SH-SY5Y (cell line): ENCODE measurements around the gene SLC9A5.

Experiments used
- GATA2 ChIP-seq: IDR thresholded peaks from 2 replicates; pipeline ENCODE4 v1.6.1; 2011; ENCODE audit warnings: mild to moderate bottlenecking, low read depth, low read length
- GATA3 ChIP-seq: IDR thresholded peaks from 2 replicates; pipeline ENCODE4 v1.6.1; 2011; ENCODE audit warnings: low read depth, mild to moderate bottlenecking, low read length, moderate library complexity

Gene SLC9A5

GRCh38 chr16:67208154-67208896 is 40.5 kb upstream of the SLC9A5 start:
- no peak for TF ChIP-seq GATA2
- no peak for TF ChIP-seq GATA3

- TF ChIP-seq GATA3: no peak
- no peak for TF ChIP-seq GATA2
Observed at GRCh38 chr16:67209565-67209964, 39.2 kb upstream of the SLC9A5 start.

GRCh38 chr16:67210069-67210937 is 38.5 kb upstream of the SLC9A5 start:
- TF ChIP-seq GATA2 (no peak), GATA3 (no peak)

GRCh38 chr16:67211674-67212073 is 37.1 kb upstream of the SLC9A5 start:
- no peak for TF ChIP-seq GATA3
- TF ChIP-seq GATA2: no peak

GRCh38 chr16:67212766-67213165 is 36.0 kb upstream of the SLC9A5 start:
- TF ChIP-seq GATA3 (no peak), GATA2 (no peak)

- no peak for TF ChIP-seq GATA3
Observed at GRCh38 chr16:67213197-67214019, 35.4 kb upstream of the SLC9A5 start.

- TF ChIP-seq GATA3 (no peak), GATA2 (no peak)
Observed at GRCh38 chr16:67215706-67216105, 33.1 kb upstream of the SLC9A5 start.

GRCh38 chr16:67216612-67217490 is 31.9 kb upstream of the SLC9A5 start:
- TF ChIP-seq GATA2 (no peak), GATA3 (no peak)

- TF ChIP-seq GATA3: no peak
- TF ChIP-seq GATA2: no peak
Observed at GRCh38 chr16:67223992-67224391, 24.8 kb upstream of the SLC9A5 start.

- TF ChIP-seq GATA3: no peak
- TF ChIP-seq GATA2: no peak
Observed at GRCh38 chr16:67226295-67226803, 22.4 kb upstream of the SLC9A5 start.

GRCh38 chr16:67226804-67227566 is 21.8 kb upstream of the SLC9A5 start, which contains the start of gene TMEM208:
Gene TMEM208 (plus strand): TSS chr16:67227130. CDS start chr16:67227219, 89 bp downstream.
- no peak for TF ChIP-seq GATA3
- no peak for TF ChIP-seq GATA2

- TF ChIP-seq GATA3 (no peak), GATA2 (no peak)
Observed at GRCh38 chr16:67227567-67227921, 21.2 kb upstream of the SLC9A5 start.
